ENCODE measurements around the gene ADAMTSL2. TPM values are rescaled to one million over a fixed set of nuclear protein-coding genes. Genes with fewer than 3 reads are reported as not detected.

The ADAMTSL2 gene
- total RNA-seq, 1 donor from 2014 or later = not detected

DNA sequence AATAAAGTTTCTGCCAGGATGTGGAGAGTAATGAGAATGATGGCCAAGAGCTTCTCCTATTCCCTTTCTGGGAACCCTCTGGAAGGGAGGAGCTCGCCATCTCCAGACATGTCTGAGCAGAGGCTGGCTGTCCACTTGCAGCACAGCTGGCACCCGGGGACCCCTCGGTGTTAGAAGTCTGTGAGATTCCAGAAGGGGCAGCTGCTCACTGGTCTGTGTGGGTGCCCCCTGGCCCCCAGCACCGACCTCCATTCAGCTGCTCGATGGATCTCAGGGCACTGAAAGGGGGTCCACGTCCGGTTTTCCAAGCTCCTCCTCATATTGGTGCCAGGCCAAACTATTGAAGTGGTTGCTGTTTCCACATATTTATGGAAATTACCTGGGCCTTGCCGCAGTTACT is 78.3 kb downstream of the ADAMTSL2 start:
- TF ChIP-seq, protein P1, sequence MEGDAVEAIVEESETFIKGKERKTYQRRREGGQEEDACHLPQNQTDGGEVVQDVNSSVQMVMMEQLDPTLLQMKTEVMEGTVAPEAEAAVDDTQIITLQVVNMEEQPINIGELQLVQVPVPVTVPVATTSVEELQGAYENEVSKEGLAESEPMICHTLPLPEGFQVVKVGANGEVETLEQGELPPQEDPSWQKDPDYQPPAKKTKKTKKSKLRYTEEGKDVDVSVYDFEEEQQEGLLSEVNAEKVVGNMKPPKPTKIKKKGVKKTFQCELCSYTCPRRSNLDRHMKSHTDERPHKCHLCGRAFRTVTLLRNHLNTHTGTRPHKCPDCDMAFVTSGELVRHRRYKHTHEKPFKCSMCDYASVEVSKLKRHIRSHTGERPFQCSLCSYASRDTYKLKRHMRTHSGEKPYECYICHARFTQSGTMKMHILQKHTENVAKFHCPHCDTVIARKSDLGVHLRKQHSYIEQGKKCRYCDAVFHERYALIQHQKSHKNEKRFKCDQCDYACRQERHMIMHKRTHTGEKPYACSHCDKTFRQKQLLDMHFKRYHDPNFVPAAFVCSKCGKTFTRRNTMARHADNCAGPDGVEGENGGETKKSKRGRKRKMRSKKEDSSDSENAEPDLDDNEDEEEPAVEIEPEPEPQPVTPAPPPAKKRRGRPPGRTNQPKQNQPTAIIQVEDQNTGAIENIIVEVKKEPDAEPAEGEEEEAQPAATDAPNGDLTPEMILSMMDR (conservative IDR thresholded peaks at IDR 0.05; ENCODE audit: low read depth, low read length) = no peak
- H3K4me3 ChIP-seq (ENCODE audit: low read depth, low read length) = no peak overlapping the region
- DNase-seq (ENCODE audit: low read depth) = no peak

GRCh38 chr9:133613432-133613831 is 78.9 kb downstream of the ADAMTSL2 start:
- TF ChIP-seq, protein P1 (conservative IDR thresholded peaks at IDR 0.05; ENCODE audit: low read depth, low read length) = no peak
- DNase-seq (ENCODE audit: low read depth) = no peak
- no peak overlapping the region for H3K4me3 ChIP-seq (ENCODE audit: low read depth, low read length)

- TF ChIP-seq, protein P1 (conservative IDR thresholded peaks at IDR 0.05; ENCODE audit: low read depth, low read length) = no peak
- no peak overlapping the region for H3K4me3 ChIP-seq (ENCODE audit: low read depth, low read length)
- no peak for DNase-seq (ENCODE audit: low read depth)
Measured at GRCh38 chr9:133614056-133614455, 79.6 kb downstream of the ADAMTSL2 start.

DNA sequence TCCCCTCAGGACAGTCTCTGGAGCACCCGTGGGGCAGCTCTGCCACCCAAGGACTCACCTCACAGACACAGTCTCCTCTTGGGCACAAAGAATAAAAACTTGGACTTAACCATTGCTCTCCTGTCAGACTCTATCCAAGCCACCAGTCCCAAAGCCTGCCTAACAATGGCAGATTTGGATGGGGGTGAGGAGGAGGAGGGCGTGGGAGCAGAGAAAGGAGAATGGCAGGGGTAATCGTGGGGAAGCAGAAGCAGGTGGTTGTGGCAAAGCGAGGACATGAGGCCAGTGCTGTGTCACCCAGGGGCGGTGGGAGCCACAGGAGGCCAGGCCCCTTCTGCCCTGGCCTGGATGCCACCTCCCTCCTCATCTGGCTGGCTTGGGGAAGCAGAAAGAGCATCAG is 80.2 kb downstream of the ADAMTSL2 start:
- DNase-seq (ENCODE audit: low read depth) = no peak
- no peak overlapping the region for H3K4me3 ChIP-seq (ENCODE audit: low read depth, low read length)
- TF ChIP-seq, protein P1 (conservative IDR thresholded peaks at IDR 0.05; ENCODE audit: low read depth, low read length) = no peak

DNA sequence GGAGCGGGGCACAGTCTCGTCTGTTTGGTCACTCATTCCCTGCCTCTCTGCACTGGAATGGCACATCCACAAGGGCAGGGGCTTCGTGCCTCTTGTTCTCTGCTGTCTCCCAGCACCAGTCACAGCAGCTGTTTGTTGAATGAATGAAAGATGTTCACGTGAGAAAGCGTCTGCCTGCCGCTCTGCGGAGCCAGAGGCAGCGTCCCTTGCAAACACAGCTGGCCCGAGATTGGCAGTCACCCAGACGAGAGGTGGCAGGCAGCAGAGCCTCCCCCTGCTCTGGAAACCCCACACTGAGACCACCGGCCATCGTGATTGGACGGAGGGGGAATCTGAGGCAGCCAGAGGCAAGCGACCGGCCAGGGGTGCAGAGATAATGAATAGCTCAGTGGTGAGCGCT is 80.7 kb downstream of the ADAMTSL2 start:
- TF ChIP-seq, protein P1 (conservative IDR thresholded peaks at IDR 0.05; ENCODE audit: low read depth, low read length) = no peak
- H3K4me3 ChIP-seq (ENCODE audit: low read depth, low read length) = no peak overlapping the region
- no peak for DNase-seq (ENCODE audit: low read depth)

DNA sequence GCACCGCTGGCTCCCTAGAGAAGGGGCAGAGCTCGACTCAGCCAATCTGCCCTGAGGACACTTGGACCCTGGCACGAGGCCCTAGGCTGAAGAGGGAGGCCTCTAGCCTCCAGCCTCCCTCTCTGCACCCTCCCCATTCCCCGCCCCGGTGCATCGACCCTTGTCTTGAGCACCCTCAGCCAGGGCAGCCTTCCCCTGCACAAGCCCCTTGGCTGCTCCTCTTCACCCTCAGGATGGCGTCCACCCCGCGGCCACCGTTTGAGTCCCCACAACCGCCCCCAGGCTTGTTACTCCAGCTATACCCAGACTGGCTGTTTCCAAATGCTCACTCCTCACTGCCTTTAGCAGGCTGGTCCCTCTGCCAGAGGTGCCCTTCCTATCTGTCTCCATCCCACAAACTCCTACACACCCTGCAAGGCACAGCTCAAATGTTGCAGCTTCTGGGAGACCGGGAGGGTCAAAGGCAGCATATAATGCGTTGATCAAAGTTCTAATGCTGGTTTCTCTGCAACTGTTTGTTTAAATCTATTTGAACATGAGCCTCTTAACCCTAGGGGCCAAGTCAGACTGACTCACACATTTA is 81.2 kb downstream of the ADAMTSL2 start:
- TF ChIP-seq, protein P1 (conservative IDR thresholded peaks at IDR 0.05; ENCODE audit: low read depth, low read length) = no peak
- no peak overlapping the region for H3K4me3 ChIP-seq (ENCODE audit: low read depth, low read length)
- DNase-seq (ENCODE audit: low read depth) = no peak
